Measurements from ENCODE around the gene FGF14. TPM values are rescaled to one million over a fixed set of nuclear protein-coding genes. Genes with fewer than 3 reads are reported as not detected.

FGF14 gene
- total RNA-seq, 2 experiments from 2014 or later: not detected

- no peak for DNase-seq
- no peak overlapping the region for H3K4me3 Mint-ChIP-seq
- no peaks in the 10 kb centered on the region for H3K36me3 Mint-ChIP-seq (ENCODE audit: low read depth)
- no peak overlapping the region for H3K27ac Mint-ChIP-seq
- POLR2A ChIA-PET: no interaction called here
- no peaks in the 10 kb centered on the region for H3K9me3 Mint-ChIP-seq
- H3K4me1 Mint-ChIP-seq: no peaks in the 10 kb centered on the region
- CTCF ChIA-PET: no interaction called here
- no peaks in the 10 kb centered on the region for H3K27me3 Mint-ChIP-seq
Measured at GRCh38 chr13:101736566-101736965, 665.3 kb downstream of the FGF14 start.

GRCh38 chr13:101730420-101731000 lies 671.3 kb downstream of the FGF14 start:
- CTCF ChIA-PET: no interaction called here
- Mint-ChIP-seq H3K27me3 (no peaks in the 10 kb centered on the region), H3K9me3 (no peaks in the 10 kb centered on the region), H3K27ac (no peak overlapping the region), H3K36me3 (ENCODE audit: low read depth) (no peaks in the 10 kb centered on the region), H3K4me1 (no peaks in the 10 kb centered on the region), H3K4me3 (no peak overlapping the region)
- POLR2A ChIA-PET: no interaction called here
- DNase-seq: no peak

- ChIA-PET CTCF (no interaction called here), POLR2A (no interaction called here)
- H3K9me3 Mint-ChIP-seq: no peaks in the 10 kb centered on the region
- no peak overlapping the region for H3K27ac Mint-ChIP-seq
- no peaks in the 10 kb centered on the region for H3K27me3 Mint-ChIP-seq
- no peaks in the 10 kb centered on the region for H3K36me3 Mint-ChIP-seq (ENCODE audit: low read depth)
- H3K4me1 Mint-ChIP-seq: no peaks in the 10 kb centered on the region
- H3K4me3 Mint-ChIP-seq: no peak overlapping the region
- DNase-seq: no peak
Measured at GRCh38 chr13:101728615-101729014, 673.2 kb downstream of the FGF14 start.

GRCh38 chr13:101728021-101728420 lies 673.8 kb downstream of the FGF14 start:
- Mint-ChIP-seq H3K4me3 (no peak overlapping the region), H3K4me1 (no peaks in the 10 kb centered on the region), H3K27me3 (no peaks in the 10 kb centered on the region), H3K9me3 (no peaks in the 10 kb centered on the region), H3K27ac (no peak overlapping the region), H3K36me3 (ENCODE audit: low read depth) (no peaks in the 10 kb centered on the region)
- ChIA-PET CTCF (no interaction called here), POLR2A (no interaction called here)
- DNase-seq: no peak

- ChIA-PET CTCF (no interaction called here), POLR2A (no interaction called here)
- no peaks in the 10 kb centered on the region for H3K27me3 Mint-ChIP-seq
- DNase-seq: no peak
- no peaks in the 10 kb centered on the region for H3K4me1 Mint-ChIP-seq
- H3K27ac Mint-ChIP-seq: no peak overlapping the region
- no peaks in the 10 kb centered on the region for H3K9me3 Mint-ChIP-seq
- H3K4me3 Mint-ChIP-seq: no peak overlapping the region
- H3K36me3 Mint-ChIP-seq (ENCODE audit: low read depth): no peaks in the 10 kb centered on the region
Measured at GRCh38 chr13:101727118-101727517, 674.7 kb downstream of the FGF14 start.

GRCh38 chr13:101726681-101727080 lies 675.2 kb downstream of the FGF14 start:
- no peak overlapping the region for H3K27ac Mint-ChIP-seq
- no peaks in the 10 kb centered on the region for H3K27me3 Mint-ChIP-seq
- POLR2A ChIA-PET: interaction anchor here (0.6 kb wide), 1 partner anchor 306 kb away, joined by 5 read pairs; no protein-coding TSS in a partner anchor
- CTCF ChIA-PET: no interaction called here
- DNase-seq: no peak
- no peaks in the 10 kb centered on the region for H3K36me3 Mint-ChIP-seq (ENCODE audit: low read depth)
- no peak overlapping the region for H3K4me3 Mint-ChIP-seq
- no peaks in the 10 kb centered on the region for H3K9me3 Mint-ChIP-seq
- no peaks in the 10 kb centered on the region for H3K4me1 Mint-ChIP-seq

- Mint-ChIP-seq H3K27me3 (no peaks in the 10 kb centered on the region), H3K4me1 (no peaks in the 10 kb centered on the region), H3K9me3 (no peaks in the 10 kb centered on the region), H3K27ac (no peak overlapping the region), H3K36me3 (ENCODE audit: low read depth) (no peaks in the 10 kb centered on the region), H3K4me3 (no peak overlapping the region)
- ChIA-PET CTCF (interaction anchor here (0.6 kb wide), 1 partner anchor 20 kb away, joined by 5 read pairs; no protein-coding TSS in a partner anchor), POLR2A (no interaction called here)
- DNase-seq: no peak
Measured at GRCh38 chr13:101718496-101718895, 683.4 kb downstream of the FGF14 start.

GRCh38 chr13:101717353-101717752 lies 684.5 kb downstream of the FGF14 start:
- no peaks in the 10 kb centered on the region for H3K4me1 Mint-ChIP-seq
- no peaks in the 10 kb centered on the region for H3K27me3 Mint-ChIP-seq
- DNase-seq: no peak
- H3K36me3 Mint-ChIP-seq (ENCODE audit: low read depth): no peaks in the 10 kb centered on the region
- ChIA-PET POLR2A (no interaction called here), CTCF (no interaction called here)
- no peaks in the 10 kb centered on the region for H3K9me3 Mint-ChIP-seq
- no peak overlapping the region for H3K4me3 Mint-ChIP-seq
- no peak overlapping the region for H3K27ac Mint-ChIP-seq

- ChIA-PET CTCF (no interaction called here), POLR2A (no interaction called here)
- DNase-seq: no peak
- Mint-ChIP-seq H3K4me1 (no peaks in the 10 kb centered on the region), H3K27ac (no peak overlapping the region), H3K27me3 (no peaks in the 10 kb centered on the region), H3K36me3 (ENCODE audit: low read depth) (no peaks in the 10 kb centered on the region), H3K9me3 (no peaks in the 10 kb centered on the region), H3K4me3 (no peak overlapping the region)
Measured at GRCh38 chr13:101714195-101714594, 687.7 kb downstream of the FGF14 start.

- H3K27ac Mint-ChIP-seq: no peak overlapping the region
- H3K9me3 Mint-ChIP-seq: no peaks in the 10 kb centered on the region
- DNase-seq: no peak
- H3K4me1 Mint-ChIP-seq: peaks cover under 1% of the 10 kb centered on the region
- H3K27me3 Mint-ChIP-seq: no peaks in the 10 kb centered on the region
- ChIA-PET POLR2A (no interaction called here), CTCF (no interaction called here)
- H3K4me3 Mint-ChIP-seq: no peak overlapping the region
- H3K36me3 Mint-ChIP-seq (ENCODE audit: low read depth): no peaks in the 10 kb centered on the region
Measured at GRCh38 chr13:101712026-101712348, 689.9 kb downstream of the FGF14 start.

GRCh38 chr13:101711307-101712025 lies 690.4 kb downstream of the FGF14 start:
- peaks cover 6% of the 10 kb centered on the region for H3K4me1 Mint-ChIP-seq
- H3K9me3 Mint-ChIP-seq: no peaks in the 10 kb centered on the region
- DNase-seq: no peak
- ChIA-PET POLR2A (no interaction called here), CTCF (no interaction called here)
- no peak overlapping the region for H3K4me3 Mint-ChIP-seq
- H3K36me3 Mint-ChIP-seq (ENCODE audit: low read depth): no peaks in the 10 kb centered on the region
- no peaks in the 10 kb centered on the region for H3K27me3 Mint-ChIP-seq
- no peak overlapping the region for H3K27ac Mint-ChIP-seq

- Mint-ChIP-seq H3K4me1 (peaks cover 7% of the 10 kb centered on the region), H3K36me3 (ENCODE audit: low read depth) (no peaks in the 10 kb centered on the region), H3K27me3 (no peaks in the 10 kb centered on the region), H3K27ac (no peak overlapping the region), H3K9me3 (no peaks in the 10 kb centered on the region), H3K4me3 (no peak overlapping the region)
- ChIA-PET POLR2A (no interaction called here), CTCF (no interaction called here)
- DNase-seq: no peak
Measured at GRCh38 chr13:101709952-101710351, 691.9 kb downstream of the FGF14 start.

- Mint-ChIP-seq H3K4me1 (peaks cover 7% of the 10 kb centered on the region), H3K36me3 (ENCODE audit: low read depth) (no peaks in the 10 kb centered on the region), H3K9me3 (no peaks in the 10 kb centered on the region), H3K27ac (no peak overlapping the region), H3K4me3 (no peak overlapping the region), H3K27me3 (no peaks in the 10 kb centered on the region)
- CTCF ChIA-PET: no interaction called here
- POLR2A ChIA-PET: no interaction called here
- DNase-seq: no peak
Measured at GRCh38 chr13:101708115-101708514, 693.7 kb downstream of the FGF14 start.

- no peaks in the 10 kb centered on the region for H3K27me3 Mint-ChIP-seq
- ChIA-PET POLR2A (no interaction called here), CTCF (interaction anchor here (0.7 kb wide), 1 partner anchor 46 kb away, joined by 3 read pairs; no protein-coding TSS in a partner anchor)
- H3K27ac Mint-ChIP-seq: no peak overlapping the region
- H3K36me3 Mint-ChIP-seq (ENCODE audit: low read depth): no peaks in the 10 kb centered on the region
- peaks cover 7% of the 10 kb centered on the region for H3K4me1 Mint-ChIP-seq
- H3K9me3 Mint-ChIP-seq: no peaks in the 10 kb centered on the region
- DNase-seq: no peak
- no peak overlapping the region for H3K4me3 Mint-ChIP-seq
Measured at GRCh38 chr13:101707659-101708058, 694.2 kb downstream of the FGF14 start.

Measured in activated CD4-positive, alpha-beta T cell treated with anti-CD3 and anti-CD28 coated beads, Interleukin-2, amount 10 ng/mL, durations not matched to agents 7 days and 5 days (primary cell).